ENCODE results near the gene SIN3A. TPM values are rescaled to one million over a fixed set of nuclear protein-coding genes. Genes with fewer than 3 reads are reported as not detected.
A peak's percentile ranks its signal among the peaks of the same experiment; 100 is the strongest.
"Not testable (repeated sequence)": the region's sequence is repeated elsewhere in the genome, so short reads cannot be mapped to it uniquely, and the experiment has no call there.

Gene SIN3A
- total RNA-seq, 1 donor from 2014 or later, result 23.8 TPM

- no peak for DNase-seq (ENCODE audit: low read depth)
Observed at GRCh38 chr15:75357976-75358673, 93.4 kb downstream of the SIN3A start.

GRCh38 chr15:75356517-75356916, 95.0 kb downstream of the SIN3A start:
- DNase-seq (ENCODE audit: low read depth), result no peak

DNA sequence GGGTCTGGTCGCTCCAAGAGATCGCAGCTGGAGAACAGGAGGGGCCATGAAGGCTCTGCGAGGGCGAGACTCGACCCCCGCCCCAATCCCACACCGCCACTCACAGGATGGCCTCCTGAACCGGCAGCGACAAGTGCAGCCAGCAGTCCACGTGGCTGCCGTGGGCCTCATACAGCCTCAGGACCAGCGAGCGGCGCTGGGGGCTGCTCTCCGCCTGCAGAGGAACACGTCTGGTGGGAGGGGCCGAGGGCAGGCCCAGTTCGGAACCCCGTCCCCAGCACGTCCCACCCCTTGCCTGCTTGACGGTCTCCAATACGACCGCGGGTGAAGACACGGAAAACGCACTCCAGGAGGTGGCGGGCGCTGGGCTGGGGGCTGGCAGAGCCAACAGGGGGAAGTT, 95.5 kb downstream of the SIN3A start:
- no peak for DNase-seq (ENCODE audit: low read depth)

- no peak for DNase-seq (ENCODE audit: low read depth)
Observed at GRCh38 chr15:75355369-75355768, 96.1 kb downstream of the SIN3A start.

DNA sequence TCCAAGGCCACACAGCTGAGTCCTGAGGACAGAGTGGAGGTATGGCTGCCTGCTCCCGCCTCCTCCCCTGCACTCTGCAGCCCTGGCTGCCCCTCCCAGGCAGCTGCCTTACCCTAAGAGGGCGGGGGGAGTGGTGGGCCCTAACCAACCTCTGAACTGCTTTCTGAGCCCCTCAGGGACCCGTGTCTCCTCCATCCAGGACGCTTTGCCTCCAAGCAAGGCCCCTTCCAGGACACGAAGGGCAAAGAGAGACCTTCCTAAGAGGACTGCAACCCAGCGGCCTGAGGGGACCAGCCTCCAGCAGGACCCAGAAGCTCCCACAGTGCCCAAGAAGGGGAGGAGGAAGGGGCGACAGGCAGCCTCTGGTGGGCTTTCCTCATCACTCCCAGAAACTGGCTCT, 97.0 kb downstream of the SIN3A start:
- no peak for DNase-seq (ENCODE audit: low read depth)

DNA sequence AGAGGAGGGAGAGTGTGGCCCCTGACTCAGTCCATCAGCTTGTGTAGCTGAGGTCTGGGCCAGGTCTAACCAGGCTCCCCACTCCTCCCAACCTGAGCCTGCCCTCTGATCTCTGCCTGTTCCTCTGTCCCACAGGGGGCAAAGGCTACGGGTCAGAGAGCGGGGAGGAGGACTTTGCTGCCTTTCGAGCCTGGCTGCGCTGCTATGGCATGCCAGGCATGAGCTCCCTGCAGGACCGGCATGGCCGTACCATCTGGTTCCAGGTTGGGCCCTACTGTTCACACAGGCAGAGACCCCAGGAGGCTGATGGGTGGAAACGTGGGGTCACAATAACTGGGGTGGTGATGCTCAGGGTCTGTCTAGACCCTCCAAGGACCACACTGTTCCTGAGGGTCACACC, 97.9 kb downstream of the SIN3A start:
- no peak for DNase-seq (ENCODE audit: low read depth)

DNA sequence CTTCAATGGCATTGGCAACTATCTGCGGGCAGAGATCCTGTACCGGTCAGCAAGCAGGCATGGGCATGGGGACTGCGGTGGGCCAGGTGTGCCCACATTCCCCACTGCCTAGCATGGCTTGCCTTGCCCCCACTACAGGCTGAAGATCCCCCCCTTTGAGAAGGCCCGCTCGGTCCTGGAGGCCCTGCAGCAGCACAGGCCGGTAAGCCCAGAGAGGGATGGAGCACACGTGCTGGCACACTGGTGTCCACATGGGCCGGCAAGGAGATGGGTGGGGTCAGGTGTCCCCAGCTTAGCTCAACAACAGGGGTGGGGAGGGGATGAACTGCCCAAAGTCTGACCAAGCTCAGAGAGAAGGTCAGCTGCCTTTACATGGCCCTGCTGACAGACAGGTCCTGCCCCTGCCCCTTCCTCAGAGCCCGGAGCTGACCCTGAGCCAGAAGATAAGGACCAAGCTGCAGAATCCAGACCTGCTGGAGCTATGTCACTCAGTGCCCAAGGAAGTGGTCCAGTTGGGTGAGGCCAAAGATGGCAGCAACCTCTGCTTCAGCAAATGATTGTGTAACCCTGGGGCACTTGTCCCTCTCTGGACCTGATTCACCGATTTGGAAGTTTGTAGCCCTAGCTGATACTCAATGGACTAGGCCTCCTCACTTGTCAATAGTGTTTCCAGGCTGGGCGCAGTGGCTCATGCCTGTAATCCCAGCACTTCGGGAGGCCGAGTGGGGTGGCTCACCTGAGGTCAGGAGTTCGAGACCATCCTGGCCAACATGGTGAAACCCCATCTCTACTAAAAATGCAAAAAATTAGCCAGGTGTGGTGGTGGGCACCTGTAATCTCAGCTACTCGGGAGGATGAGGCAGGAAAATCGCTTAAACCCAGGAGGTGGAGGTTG, 99.1 kb downstream of the SIN3A start:
- no peak for DNase-seq (ENCODE audit: low read depth)

GRCh38 chr15:75350601-75351361, 100.7 kb downstream of the SIN3A start:
- peak; percentile 7 for DNase-seq (ENCODE audit: low read depth)

- DNase-seq (ENCODE audit: low read depth), result no peak
Observed at GRCh38 chr15:75349851-75350588, 101.5 kb downstream of the SIN3A start.

GRCh38 chr15:75349351-75349669, 102.2 kb downstream of the SIN3A start:
- not testable (repeated sequence) for DNase-seq (ENCODE audit: low read depth)

- peak; percentile 40 for DNase-seq (ENCODE audit: low read depth)
Observed at GRCh38 chr15:75348562-75349350, 102.7 kb downstream of the SIN3A start.

GRCh38 chr15:75348034-75348561, 103.4 kb downstream of the SIN3A start:
- DNase-seq (ENCODE audit: low read depth), result peak; percentile 6

DNA sequence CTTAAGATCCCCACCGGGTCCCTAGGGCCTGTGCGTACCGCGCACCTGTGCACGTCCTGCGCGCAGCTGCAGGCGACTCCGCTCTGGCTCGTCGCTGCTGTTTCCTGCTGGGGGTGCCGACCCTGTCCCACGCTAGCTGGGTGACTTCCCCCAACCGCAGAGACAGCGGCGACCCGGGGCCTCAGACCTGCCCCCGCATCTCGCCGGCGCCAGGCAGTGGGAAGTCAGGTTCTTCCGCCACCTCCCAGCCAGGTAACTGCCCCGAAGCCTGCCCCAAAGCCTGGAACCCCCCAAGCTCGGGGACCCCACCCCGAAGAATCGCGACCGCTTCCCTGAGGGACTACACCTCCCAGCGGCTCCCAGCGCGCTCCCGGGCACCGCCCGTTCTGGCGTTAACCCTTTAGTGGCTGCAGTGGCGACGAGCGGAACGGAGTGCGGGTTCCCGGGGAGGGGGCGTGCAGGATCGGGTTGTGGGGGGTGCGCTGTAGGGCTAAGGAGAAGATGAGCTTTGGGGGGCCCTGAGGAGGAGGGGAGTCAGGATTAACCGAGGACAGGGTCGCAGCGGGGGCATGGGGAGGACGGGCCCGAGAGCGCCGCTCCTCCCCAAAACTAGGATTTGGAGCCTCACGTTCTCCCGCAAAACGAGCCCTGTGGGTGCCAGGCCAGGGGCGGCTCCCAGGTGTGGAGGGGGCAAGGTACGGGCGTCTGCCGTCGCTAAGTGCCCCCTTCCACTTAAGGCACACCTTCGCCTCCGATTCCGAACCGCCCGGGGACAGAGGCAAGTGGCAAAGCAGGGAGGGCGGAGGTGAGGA, 104.1 kb downstream of the SIN3A start:
- DNase-seq (ENCODE audit: low read depth), result peak; percentile 19

GRCh38 chr15:75346796-75347221, 104.7 kb downstream of the SIN3A start, which contains the start of gene NEIL1:
NEIL1 (plus strand) TSS chr15:75347039; CDS start chr15:75348906, 1,867 bp downstream.
- DNase-seq (ENCODE audit: low read depth), result no peak

DNA sequence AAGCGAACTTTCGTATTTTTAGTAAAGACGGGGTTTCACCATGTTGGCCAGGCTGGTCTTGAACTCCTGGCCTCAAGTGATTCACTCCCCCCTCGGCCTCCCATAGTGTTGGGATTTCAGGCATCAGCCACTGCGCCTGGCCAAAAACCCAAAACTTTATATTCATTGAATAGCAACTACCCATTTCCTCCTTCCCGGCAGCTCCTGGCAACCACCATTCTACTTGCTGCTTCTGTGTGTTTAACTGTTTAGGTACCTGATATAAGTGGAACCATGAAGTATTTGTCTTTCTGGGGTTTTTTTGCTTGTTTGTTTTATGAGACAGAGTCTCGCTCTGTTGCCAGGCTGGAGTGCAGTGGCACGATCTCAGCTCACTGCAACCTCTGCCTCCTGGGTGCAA, 107.5 kb downstream of the SIN3A start:
- DNase-seq (ENCODE audit: low read depth), result not testable (repeated sequence)

GRCh38 chr15:75342221-75342620, 109.3 kb downstream of the SIN3A start:
- DNase-seq (ENCODE audit: low read depth), result no peak

DNA sequence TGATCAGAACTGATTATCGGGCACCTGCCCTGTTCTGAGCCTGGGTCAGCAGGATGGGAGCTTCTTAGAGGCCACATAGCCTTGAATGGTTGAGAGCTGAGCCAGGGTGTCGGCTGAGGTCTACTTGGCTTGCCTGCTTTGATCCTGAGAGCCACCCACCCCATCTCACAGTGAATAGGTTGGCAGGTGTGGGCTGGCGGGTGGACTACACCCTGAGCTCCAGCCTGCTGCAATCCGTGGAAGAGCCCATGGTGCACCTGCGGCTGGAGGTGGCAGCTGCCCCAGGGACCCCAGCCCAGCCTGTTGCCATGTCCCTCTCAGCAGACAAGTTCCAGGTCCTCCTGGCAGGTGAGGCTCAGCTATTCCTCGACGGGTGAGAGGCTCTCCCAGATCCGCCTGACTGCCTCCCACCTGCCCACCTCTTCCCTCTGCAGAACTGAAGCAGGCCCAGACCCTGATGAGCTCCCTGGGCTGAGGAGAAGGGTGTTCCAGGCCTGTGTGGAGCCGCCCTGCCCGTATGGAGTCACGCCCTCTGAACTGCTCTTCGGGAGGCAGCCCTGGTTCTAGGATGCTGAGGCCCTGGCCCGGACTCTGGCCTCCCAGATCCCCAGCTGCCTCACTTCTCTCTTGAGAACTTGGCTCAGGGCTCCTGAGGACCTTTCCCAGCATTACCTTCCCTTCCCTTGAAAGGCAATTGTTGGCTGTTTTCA, 111.8 kb downstream of the SIN3A start:
- no peak for DNase-seq (ENCODE audit: low read depth)

DNA sequence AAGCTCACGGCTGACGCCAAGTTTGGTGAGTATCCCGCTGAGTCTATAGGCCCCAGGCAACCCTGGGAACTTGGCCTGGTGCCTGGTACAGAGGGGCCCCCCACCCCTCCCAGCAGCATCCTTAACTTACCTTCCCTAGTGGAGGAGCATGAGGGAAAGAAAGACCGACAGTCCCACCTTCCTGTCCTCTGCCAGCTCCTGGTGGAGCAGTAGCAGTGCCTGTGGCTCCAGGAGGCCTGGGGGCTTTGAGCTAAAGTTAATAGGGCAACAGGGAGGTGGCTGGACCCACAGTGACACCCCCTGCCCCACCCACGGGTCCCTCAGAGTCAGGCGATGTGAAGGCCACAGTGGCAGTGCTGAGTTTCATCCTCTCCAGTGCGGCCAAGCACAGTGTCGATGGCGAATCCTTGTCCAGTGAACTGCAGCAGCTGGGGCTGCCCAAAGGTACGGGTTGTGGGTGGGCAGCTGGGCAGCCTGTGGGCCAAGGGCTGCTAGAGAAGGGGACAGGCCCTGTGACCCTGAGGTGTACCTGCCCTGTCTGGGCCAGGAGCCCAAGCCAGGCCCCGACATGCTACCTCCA, 112.7 kb downstream of the SIN3A start:
- DNase-seq (ENCODE audit: low read depth), result no peak

All from myocyte (in vitro differentiated cells).